ENCODE measurements around the gene PPP1CC.
"Not testable (repeated sequence)": the region's sequence is repeated elsewhere in the genome, so short reads cannot be mapped to it uniquely, and the experiment has no call there.

PPP1CC gene

DNA sequence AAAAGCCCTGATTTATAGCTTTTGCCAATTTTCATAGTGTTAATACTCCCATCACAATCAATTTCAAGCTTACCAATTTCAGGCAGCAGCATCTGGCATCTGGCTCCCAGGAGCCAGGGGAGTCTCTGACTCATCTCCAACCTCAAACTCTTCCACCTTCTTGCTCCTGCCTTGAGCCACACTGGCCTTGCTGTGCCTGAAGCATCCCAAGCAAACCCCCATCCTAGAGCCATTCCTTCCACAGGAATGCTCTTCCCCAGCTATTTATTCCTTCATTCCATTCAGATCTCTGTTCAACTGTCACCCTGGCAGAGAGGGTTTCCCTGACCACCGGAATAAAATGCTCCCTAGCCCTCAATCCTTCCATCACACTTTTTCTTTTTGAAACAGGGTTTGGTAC lies 13.9 kb upstream of the PPP1CC start:
- in situ Hi-C loops (cut with MboI; ENCODE audit: low sequenced_read_pairs): no loop called here

DNA sequence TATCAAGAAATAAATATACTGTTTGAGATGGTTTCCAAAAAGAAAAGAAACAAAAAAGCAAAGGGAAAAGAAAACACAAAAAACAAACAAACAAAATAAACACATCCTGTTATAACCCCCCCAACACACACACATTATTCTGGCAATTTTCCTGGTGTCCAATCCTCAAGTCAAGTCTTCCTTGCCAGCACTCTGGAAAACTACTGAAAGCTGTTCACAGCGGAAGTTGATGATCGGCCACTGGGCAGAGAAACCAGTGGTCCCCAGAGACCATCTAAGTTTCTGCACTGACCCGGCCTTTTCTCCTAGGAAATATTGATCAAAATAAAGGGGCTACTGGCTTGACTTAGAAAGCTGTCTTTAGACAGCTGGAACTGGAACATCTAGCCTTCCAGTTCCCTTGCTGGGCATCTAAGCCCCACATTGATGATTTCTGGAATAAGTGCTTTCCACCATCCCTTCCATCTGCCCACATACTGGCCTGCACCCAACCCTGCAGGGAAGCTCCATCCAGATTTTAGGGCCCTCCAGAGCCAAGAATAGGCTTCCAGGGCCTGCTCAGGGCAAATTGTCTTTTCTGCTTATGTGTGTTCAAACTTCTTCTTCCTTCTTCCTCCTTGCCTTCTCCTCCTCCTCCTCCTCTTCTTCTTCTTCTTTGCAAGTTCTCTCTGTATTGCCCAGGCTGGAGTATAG lies 11.6 kb upstream of the PPP1CC start:
- in situ Hi-C loops (cut with MboI; ENCODE audit: low sequenced_read_pairs): no loop called here

DNA sequence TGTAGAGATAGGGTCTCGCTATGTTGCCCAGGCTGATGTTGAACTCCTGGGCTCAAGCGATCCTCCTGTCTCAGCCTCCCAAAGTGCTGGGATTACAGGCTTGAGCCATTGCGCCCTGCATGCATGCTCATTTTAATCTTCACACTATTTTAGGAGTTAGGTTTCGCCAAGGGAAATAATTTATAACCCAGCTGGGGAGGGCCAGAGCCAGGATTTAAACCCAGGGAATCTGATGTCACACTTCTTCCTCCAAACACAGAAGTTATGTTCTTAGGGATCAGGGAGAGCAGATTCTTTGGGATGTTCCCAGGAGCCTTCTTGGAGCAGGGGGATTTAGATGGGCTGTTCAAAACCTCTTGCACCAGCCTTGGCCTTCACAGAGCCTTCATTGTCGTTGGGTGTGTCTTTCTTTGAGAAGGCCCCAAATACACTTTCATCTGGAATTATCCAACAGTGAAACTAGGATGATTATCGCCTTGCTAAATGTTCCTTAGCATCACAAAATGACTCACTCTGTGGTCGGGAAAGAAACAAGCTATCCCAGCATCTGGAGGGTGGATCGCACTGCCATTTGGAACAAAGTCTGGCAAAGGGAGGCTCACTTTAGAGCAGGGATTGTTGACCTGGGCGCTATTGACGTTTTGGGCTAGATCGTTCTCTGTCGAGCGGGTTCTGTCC lies 8.2 kb upstream of the PPP1CC start:
- in situ Hi-C loops (cut with MboI; ENCODE audit: low sequenced_read_pairs): no loop called here

DNA sequence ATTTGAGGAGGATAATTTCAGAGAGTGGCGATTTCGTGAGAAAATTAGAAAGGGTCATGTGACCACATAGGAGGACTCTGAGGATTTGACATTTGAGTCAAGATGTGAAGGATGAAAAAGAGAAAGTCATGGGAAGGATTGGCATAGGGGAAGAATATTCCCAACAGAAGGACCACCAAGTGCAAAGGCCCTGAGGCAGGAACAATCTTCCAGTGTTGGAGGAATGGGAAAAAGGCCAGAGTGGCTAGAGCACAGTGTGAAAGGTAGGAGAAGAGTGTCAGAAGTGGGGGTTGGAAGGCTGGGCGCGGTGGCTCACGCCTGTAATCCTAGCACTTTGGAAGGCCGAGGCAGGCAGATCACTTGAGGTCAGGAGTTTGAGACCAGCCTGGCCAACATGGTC lies 3.9 kb upstream of the PPP1CC start:
- in situ Hi-C loops (cut with MboI; ENCODE audit: low sequenced_read_pairs): no loop called here

GRCh38 chr12:110745542-110746284 lies 3.0 kb upstream of the PPP1CC start:
- in situ Hi-C loops (cut with MboI; ENCODE audit: low sequenced_read_pairs): no loop called here

GRCh38 chr12:110744601-110745264 lies 2.0 kb upstream of the PPP1CC start:
- in situ Hi-C loops (cut with MboI; ENCODE audit: low sequenced_read_pairs): no loop called here

GRCh38 chr12:110744151-110744571 lies 1.5 kb upstream of the PPP1CC start:
- in situ Hi-C loops (cut with MboI; ENCODE audit: low sequenced_read_pairs): no loop called here

DNA sequence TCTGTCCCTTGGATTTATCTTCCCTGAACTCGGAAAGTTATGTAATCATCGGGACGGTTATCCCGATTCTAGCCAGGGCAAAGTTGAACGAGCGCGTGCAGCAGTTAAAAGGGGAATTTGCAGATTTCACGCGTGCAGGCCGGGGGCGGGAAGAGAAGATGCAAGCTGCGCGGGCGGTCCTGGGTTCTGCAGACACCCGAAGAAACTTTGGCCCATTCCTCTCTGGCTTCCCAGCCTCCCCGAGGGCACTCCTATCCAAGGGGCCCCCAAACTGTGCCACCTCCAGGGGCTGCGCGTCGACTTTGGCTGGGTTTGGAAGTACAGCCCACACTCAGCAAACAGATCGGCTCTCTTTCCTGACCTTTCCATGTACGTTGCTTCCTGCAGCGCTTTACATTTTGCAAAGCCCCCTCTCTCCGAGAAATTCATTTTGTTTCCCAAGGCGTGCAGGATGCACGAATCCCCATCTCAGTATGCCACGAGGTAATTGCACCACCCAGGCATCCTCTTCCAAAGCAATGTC lies 941 bp upstream of the PPP1CC start:
- in situ Hi-C loops (cut with MboI; ENCODE audit: low sequenced_read_pairs): no loop called here

- in situ Hi-C loops (cut with MboI; ENCODE audit: low sequenced_read_pairs): no loop called here
Measured at GRCh38 chr12:110742096-110742717, 484 bp downstream of the PPP1CC start.

DNA sequence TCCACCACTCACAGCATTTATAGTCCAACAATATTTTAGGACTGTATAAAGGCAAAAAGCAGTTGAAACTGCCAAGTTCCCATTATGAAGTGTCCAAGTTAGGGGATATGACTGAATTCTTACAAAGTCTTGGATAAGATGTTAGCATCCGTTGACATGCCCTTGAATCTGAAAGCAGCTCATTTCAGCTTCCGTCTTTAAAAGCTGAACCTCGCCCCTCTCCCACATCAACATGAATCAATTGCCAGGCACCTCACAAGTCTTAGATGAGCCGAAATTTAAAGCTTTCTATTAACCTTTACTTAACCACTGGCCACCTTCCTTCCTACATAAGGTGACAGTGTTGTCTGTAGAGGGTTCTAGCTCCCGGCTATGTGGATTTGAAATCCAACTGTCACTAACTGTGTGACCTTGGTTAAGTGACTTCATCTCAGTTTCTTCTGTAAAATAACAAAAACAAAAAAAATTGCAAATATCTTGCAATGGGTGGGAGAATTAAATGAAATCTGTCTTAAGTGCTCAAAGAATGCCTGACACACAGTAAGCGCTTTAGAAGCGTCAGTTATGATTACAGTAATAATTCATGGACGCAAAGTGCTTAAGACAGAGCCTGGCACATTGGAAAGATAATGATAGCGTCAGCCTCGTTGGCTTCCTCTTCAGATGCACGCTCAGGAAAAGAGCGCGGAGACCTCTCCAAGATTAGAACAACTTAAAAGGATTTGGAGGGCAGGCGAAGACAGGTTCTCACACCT lies 1.2 kb downstream of the PPP1CC start:
- in situ Hi-C loops (cut with MboI; ENCODE audit: low sequenced_read_pairs): no loop called here

DNA sequence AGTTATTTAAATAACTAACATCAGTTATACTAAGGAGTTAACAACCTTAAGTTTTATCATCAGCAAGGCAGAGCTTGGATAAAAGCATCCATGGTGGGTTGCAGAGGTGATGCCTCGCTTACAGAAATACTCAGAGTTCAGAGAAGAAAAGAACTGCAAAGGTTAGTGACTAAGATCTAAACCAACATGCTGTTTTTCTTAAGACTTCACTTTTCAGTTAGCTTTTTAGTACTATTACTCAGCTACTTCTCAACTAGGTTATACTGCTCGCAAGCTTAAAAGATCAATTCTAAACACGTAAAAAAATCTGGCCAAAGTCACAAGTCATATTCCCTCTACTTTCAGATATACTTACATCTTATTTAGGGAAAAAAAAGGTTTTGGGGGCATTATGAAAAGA lies 2.8 kb downstream of the PPP1CC start:
- in situ Hi-C loops (cut with MboI; ENCODE audit: low sequenced_read_pairs): no loop called here

- in situ Hi-C loops (cut with MboI; ENCODE audit: low sequenced_read_pairs): no loop called here
Measured at GRCh38 chr12:110739488-110739887, 3.2 kb downstream of the PPP1CC start.

DNA sequence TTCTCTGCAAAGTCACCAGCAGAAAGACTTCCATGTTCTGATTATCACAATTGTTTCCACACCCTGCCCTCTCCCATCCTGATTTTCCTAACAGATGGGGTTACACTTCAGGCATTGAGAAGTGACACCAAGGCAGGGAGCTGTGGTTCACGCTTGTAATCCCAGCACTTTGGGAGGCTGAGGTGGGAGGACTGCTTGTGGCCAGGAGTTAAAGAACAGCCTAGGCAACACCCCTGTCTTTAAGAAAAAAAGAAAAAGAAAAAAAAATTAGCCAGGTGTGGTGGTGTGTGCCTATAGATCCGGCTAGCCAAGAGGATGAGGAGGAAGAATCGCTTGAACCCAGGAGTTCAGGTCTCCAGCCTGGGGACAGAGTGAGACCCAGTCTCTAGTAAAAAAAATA lies 5.2 kb downstream of the PPP1CC start:
- in situ Hi-C loops (cut with MboI; ENCODE audit: low sequenced_read_pairs): no loop called here

GRCh38 chr12:110737016-110737415 lies 5.7 kb downstream of the PPP1CC start:
- in situ Hi-C loops (cut with MboI; ENCODE audit: low sequenced_read_pairs): not testable (repeated sequence)

GRCh38 chr12:110733900-110734299 lies 8.8 kb downstream of the PPP1CC start:
- in situ Hi-C loops (cut with MboI; ENCODE audit: low sequenced_read_pairs): no loop called here

DNA sequence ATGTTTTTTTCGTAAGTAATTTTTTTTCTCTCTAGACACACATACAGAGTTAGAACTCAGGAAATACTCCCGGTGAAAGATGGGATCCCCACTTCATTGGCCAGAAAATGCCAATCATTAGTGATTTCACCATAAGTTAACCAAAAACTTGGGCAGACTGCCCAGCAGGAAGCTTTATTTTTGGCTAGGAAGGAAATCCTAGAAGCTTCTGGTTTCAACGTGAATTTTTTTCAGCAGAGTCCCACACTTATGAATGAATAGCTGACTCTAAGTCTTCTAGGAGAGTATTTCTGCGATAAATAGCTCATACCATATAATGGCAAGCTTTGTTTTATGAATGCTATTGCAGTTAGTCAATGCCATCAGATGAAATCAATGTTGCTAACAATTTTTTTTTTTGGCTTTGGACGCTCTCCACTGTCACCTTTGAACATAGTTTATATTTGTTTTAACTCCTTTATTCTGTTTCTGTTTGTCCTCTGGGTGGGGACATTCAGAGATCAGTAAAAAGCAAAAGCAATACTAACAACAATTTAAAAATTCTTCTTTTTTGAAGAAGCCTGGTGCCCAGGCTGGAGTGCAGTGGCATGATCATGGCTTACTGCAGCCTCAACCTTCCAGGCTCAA lies 9.5 kb downstream of the PPP1CC start:
- in situ Hi-C loops (cut with MboI; ENCODE audit: low sequenced_read_pairs): no loop called here

DNA sequence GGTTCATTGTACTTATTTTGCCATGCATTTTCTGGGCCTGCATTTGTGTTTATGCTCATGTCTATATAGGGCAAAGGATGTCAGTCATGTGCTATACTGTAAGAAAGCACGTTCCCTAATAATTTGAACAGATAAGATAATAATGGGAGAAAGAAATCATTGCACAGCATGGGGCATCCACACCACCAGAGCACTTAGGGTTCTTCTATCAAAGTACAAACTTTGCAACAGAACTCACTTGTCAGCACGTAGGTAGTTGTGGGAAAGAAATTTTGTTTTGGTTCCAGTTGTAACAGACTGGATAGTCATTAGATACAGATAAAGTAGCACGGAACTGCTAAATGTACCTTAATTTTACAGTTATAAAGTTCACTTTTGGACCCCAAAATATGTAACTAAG lies 10.1 kb downstream of the PPP1CC start:
- in situ Hi-C loops (cut with MboI; ENCODE audit: low sequenced_read_pairs): no loop called here

DNA sequence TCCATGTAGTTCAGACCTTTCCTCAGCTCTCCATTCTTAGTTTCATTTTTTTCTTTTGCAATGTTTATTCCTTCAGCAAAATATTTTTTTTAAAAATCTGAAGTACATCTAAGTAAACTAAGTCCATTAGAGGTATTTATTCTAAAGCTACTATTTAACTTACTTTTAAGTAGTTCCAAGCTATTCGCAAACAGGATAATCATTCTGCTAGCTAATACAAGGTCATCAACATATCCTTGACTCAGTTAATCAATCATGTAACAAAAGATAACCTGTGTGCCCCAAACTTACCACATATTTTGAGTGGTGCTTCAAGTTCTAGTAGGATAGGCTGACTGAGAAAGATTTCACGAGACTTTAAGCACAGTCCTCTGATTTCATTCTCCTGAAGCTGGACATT lies 11.2 kb downstream of the PPP1CC start:
- in situ Hi-C loops (cut with MboI; ENCODE audit: low sequenced_read_pairs): no loop called here

GRCh38 chr12:110728628-110729027 lies 14.1 kb downstream of the PPP1CC start:
- in situ Hi-C loops (cut with MboI; ENCODE audit: low sequenced_read_pairs): no loop called here
